Measurements from ENCODE around the gene APOBEC4. TPM values are rescaled to one million over a fixed set of nuclear protein-coding genes. Genes with fewer than 3 reads are reported as not detected.

The APOBEC4 gene
- total and polyA plus RNA-seq, 2 of the 13 experiments (the other 11 are each of a cell fraction or from before 2014, with no cell fraction given): not detected

GRCh38 chr1:183596500-183596899, 56.6 kb downstream of the APOBEC4 start:
- Histone ChIP-seq H3K27me3 (ENCODE audit: control insufficient read depth in 1 of 2, insufficient read depth in 2 of 2, low read length in 2 of 2) (peaks cover 0 to 28% of the 10 kb centered on the region in 2 experiments; a peak in 3 of 5 replicates), H3K79me2 (ENCODE audit: insufficient read depth, low read length) (no peaks in the 10 kb centered on the region), H3K4me3 (replicated peaks in 1 of 3; ENCODE audit: insufficient read depth in 1 of 3, low read depth in 2 of 3, low read length in 3 of 3) (no peak overlapping the region), H3K27ac (ENCODE audit: extremely low read length, insufficient read depth, low read length) (no peak overlapping the region), H3K4me1 (ENCODE audit: insufficient read depth, low read length) (no peaks in the 10 kb centered on the region), H3K36me3 (replicated peaks in 1 of 2; ENCODE audit: control insufficient read depth in 1 of 2, insufficient read depth in 2 of 2, low read length in 2 of 2) (no peaks in the 10 kb centered on the region), H3K9ac (ENCODE audit: insufficient read depth, low read depth, low read length) (no peak overlapping the region), H2AFZ (ENCODE audit: low read length) (no peak overlapping the region), H3K9me3 (ENCODE audit: low read length) (no peaks in the 10 kb centered on the region), H3K4me2 (ENCODE audit: low read depth, low read length) (no peak overlapping the region), H4K20me1 (ENCODE audit: insufficient read depth, low read length) (no peaks in the 10 kb centered on the region)
- TF ChIP-seq ZNF496 (CRISPR knock-in tag; IDR thresholded peaks at IDR 0.05; ENCODE audit: insufficient replicate concordance) (no peak), CEBPZ (IDR thresholded peaks at IDR 0.05; ENCODE audit: low read length) (no peak), CHCHD3 (CRISPR knock-in tag; IDR thresholded peaks at IDR 0.05) (no peak), ATF3 (CRISPR knock-in tag; IDR thresholded peaks at IDR 0.05) (no peak), ZNF615 (CRISPR knock-in tag; IDR thresholded peaks at IDR 0.05; ENCODE audit: borderline replicate concordance) (no peak), ADNP (CRISPR knock-in tag; IDR thresholded peaks at IDR 0.05) (no peak), BCL3 (CRISPR knock-in tag; IDR thresholded peaks at IDR 0.05) (no peak), MED13 (CRISPR knock-in tag; IDR thresholded peaks at IDR 0.05) (no peak), ZNF207 (IDR thresholded peaks at IDR 0.05; ENCODE audit: borderline replicate concordance) (no peak)
- ChIA-PET POLR2A (no interaction called here), CTCF (ENCODE audit: low intra/inter-chr PET ratio, low total read pairs) (no interaction called here)
- no TSS peak for BruUV-seq (replicated peaks)
- WGBS (ENCODE audit: low lambda C conversion rate): 24% methylated on average over 5 of the region's 5 CpGs
- FAIRE-seq (no peak), ATAC-seq (no peak), DNase-seq (ENCODE audit: low spot score) (no peak)
- in situ Hi-C loops (cut with HindIII; ENCODE audit: extremely low pct_ligation_motif_present, low pct_unique_long_range_greater_than_20kb): no loop called here
- intact Hi-C loops (cut with micrococcal nuclease; ENCODE audit: unreplicated experiment): no loop called here

Other genes starting within 250 kb of the APOBEC4 start
- not detected in 2 replicates for gene NMNAT2, start 234.9 kb downstream of the APOBEC4 start, total RNA-seq (2016; rRNA removed; fragmentation: Illumina TruSeq; extraction: Trizol)
- gene NMNAT2, start 234.9 kb downstream of the APOBEC4 start, polyA plus RNA-seq (2011; rRNA removed): not detected in 2 replicates
- gene SMG7, start 180.8 kb downstream of the APOBEC4 start, total RNA-seq (2016; rRNA removed; fragmentation: Illumina TruSeq; extraction: Trizol): 14.9 and 40.3 TPM in 2 replicates
- 26.7 and 27.9 TPM in 2 replicates for gene SMG7, start 180.8 kb downstream of the APOBEC4 start, polyA plus RNA-seq (2011; rRNA removed)
- 0.46 and 1.1 TPM in 2 replicates for gene NCF2, start 62.9 kb downstream of the APOBEC4 start, total RNA-seq (2016; rRNA removed; fragmentation: Illumina TruSeq; extraction: Trizol)
- 0.18 and 0.25 TPM in 2 replicates for gene NCF2, start 62.9 kb downstream of the APOBEC4 start, polyA plus RNA-seq (2011; rRNA removed)
- gene ARPC5, start 17.5 kb downstream of the APOBEC4 start, total RNA-seq (2016; rRNA removed; fragmentation: Illumina TruSeq; extraction: Trizol): 106 and 148 TPM in 2 replicates
- 40.1 and 48.4 TPM in 2 replicates for gene ARPC5, start 17.5 kb downstream of the APOBEC4 start, polyA plus RNA-seq (2011; rRNA removed)
- gene RGL1, start 151.8 kb upstream of the APOBEC4 start, total RNA-seq (2016; rRNA removed; fragmentation: Illumina TruSeq; extraction: Trizol): 4.7 and 5.7 TPM in 2 replicates
- 3.4 and 3.5 TPM in 2 replicates for gene RGL1, start 151.8 kb upstream of the APOBEC4 start, polyA plus RNA-seq (2011; rRNA removed)